ENCODE data around the gene ZNF275. TPM values are rescaled to one million over a fixed set of nuclear protein-coding genes. Genes with fewer than 3 reads are reported as not detected.

Gene ZNF275, protein sequence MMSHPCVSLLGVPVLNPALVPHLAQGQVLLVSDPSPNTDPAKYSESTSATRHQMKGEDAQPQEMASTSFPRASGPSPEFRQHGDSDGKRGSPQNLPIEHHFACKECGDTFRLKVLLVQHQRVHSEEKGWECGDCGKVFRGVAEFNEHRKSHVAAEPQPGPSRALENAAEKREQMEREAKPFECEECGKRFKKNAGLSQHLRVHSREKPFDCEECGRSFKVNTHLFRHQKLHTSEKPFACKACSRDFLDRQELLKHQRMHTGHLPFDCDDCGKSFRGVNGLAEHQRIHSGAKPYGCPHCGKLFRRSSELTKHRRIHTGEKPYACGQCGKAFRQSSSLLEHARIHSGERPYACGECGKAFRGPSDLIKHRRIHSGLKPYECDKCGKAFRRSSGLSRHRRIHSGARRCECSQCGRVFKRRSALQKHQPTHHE
- 8.1 and 9.6 TPM in 2 replicates for total RNA-seq

DNA sequence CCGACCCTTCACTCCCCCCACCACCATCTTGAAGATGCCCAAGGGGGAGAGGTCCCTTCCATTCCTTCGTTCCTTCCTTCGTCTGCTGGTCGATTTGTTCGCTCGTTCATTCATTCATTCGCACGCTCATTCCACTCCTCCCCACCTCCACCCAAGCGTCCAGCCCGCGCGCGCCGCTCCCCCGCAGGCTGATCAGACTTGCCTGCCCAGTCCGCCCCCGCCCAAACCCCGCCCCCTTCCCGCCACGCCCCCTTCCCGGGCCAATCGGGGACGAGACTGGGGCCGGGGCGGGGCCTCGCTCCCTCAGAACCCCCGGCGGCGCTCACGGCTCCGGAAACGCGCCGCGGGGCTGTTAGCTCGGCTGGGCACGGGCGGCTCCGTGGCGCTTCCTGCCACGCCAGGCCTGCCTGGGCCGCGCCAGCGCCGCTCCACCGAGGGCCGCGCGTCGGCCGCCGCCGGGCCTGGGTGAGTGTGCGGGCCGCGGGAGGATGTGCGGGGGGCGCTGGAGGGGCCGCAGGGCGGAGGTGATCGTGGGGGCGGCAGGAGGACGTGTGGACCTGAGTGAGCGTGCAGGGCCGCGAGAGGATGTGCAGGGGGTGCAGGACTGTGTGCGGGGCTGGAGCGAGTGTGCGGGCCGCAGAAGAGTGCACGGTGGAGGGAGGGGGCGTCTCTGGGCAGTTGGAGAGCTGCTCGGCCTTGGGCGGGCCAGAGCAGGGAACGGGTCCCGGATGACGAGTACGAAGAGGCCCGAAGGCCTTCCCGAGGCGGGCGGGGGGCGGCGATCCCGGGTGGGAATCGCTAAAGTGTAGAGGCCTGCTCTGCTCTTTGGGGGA is at the start of gene ZNF275:
Gene ZNF275, plus strand, starts transcription at position 333 of the 833 bp plus-strand sequence. CDS start 2,527 bp downstream, outside the sequence.

DNA sequence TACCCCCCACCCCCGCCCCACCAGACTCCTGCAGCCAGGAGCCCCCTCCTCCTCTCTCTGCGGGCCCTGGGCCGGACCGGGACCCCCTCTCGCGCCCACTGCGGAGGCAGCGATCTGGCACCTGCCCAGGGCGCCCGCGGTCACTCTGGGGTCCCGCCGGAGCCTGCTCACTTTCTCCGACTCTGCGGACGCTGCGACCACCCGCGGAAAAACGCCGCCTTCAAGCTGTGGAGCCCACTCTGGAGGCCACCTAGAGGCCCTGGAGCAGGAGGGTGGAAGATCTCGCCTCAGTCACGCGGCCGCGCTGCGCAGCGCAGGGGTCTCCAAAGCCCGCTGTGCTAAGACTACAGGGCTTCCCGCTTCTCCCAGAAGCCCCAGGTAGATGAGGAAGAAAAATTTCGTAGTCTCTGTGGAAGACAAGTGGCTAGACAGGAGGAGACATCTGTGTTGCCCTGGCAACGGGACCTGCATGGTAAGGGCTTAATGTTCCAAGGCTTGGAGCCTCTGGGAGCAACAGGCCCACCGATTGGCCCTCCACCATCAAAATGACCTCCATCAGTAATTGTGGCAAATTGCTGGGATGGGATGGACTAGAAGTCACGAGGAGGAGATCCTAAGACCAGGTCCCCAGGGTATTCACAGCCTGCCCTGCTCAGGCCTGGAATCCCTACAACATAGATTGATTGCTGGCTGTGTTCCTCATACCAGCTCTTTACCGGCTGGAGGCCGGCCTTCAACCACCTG is 12.4 kb upstream of the ZNF275 start, which contains the start of gene PNMA6F:
Gene PNMA6F, minus strand, starts transcription at position 387 of the 744 bp plus-strand sequence. CDS start 1,093 bp downstream, outside the sequence.

DNA sequence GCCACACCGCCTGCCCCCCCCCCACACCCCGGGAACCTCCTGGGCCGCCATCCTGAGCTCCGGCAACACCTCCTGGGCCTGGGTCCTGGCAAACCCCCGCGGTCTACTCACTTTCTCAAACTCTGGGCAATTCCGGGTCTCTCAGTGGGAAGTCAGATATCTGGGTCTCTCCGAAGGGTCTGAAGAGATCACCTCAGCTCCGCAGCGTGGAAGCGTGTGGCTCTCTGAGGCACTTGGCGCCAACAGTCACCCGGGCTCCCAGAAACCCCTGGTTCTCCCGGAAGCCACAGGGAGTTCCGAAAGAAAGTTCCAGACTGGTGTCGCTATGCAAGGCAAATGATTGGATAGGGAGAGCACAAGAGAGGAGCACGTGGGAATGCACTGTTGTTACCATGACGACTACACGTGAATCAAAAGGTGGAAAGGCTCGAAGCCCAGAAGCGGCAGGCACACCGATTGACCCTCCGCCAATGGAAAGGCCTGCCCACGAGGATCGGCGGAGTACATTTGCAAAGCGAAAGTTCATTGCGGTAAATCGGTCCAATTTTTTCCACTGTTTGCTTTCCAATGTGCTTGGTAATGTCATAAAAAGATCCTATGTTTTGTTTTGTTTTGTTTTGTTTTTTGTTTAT is 67.3 kb downstream of the ZNF275 start, which contains the start of gene PNMA6E:
Gene PNMA6E, minus strand, starts transcription at position 218 of the 632 bp plus-strand sequence. CDS start 2,501 bp downstream, outside the sequence.

Other genes with a start within 250 kb of the ZNF275 start
- not detected in 2 replicates for gene MAGEA1, start 154.9 kb upstream of the ZNF275 start, total RNA-seq
- gene PNMA6F, start 12.4 kb upstream of the ZNF275 start, total RNA-seq = not detected in 2 replicates
- gene PNMA6E, start 67.2 kb downstream of the ZNF275 start, total RNA-seq = not detected in 2 replicates
- gene ZFP92, start 77.3 kb downstream of the ZNF275 start, total RNA-seq = under 0.01 and 0.33 TPM in 2 replicates
- gene TREX2, start 111.9 kb downstream of the ZNF275 start, total RNA-seq = 1.7 and 3.8 TPM in 2 replicates
- 13.7 and 17.0 TPM in 2 replicates for gene HAUS7, start 136.4 kb downstream of the ZNF275 start, total RNA-seq
- gene BGN, start 160.8 kb downstream of the ZNF275 start, total RNA-seq = 10.5 and 57.7 TPM in 2 replicates
- under 0.01 TPM in 1 of 2 replicates, not detected in the other for gene ATP2B3, start 183.5 kb downstream of the ZNF275 start, total RNA-seq